Measurements from ENCODE around the gene MVP. TPM values are rescaled to one million over a fixed set of nuclear protein-coding genes. Genes with fewer than 3 reads are reported as not detected.

MVP gene
- total and polyA plus RNA-seq, 3 donors from 2014 or later: 119 to 224 (median 147) TPM

DNA sequence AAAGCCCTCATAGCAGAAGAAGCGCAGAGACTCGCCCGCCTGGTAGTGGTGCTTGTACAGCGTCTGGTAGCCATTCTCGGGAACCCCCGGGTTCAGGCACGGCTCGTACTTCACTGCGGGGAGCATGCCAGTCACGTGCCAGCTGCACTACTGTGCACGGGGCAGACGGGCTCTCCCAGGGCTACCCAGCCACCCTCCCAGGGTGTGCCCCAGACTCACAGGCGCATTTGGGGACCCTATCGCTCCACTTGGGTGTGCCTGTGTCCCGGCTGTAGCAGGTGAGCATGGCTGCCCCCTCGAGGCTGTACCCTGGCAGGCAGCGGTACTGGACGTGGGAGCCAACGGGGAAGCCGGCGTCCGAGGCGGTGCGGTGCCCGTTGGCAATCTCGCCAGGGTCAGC is 53.1 kb downstream of the MVP start:
- no peaks in the 10 kb centered on the region for H3K4me1 ChIP-seq
- H3K9me3 ChIP-seq: no peaks in the 10 kb centered on the region
- no peak overlapping the region for H3K4me3 ChIP-seq
- no peak overlapping the region for H3K27ac ChIP-seq
- intact Hi-C loops (cut with DNase I; ENCODE audit: low total_unique reads): no loop called here
- WGBS, 2 donors: 90 to 95% methylated on average over 11 to 26 of the region's 26 CpGs
- no peaks in the 10 kb centered on the region for H3K36me3 ChIP-seq (ENCODE audit: low read depth, missing control alignments)
- DNase-seq: no peak
- TF ChIP-seq, protein P1, sequence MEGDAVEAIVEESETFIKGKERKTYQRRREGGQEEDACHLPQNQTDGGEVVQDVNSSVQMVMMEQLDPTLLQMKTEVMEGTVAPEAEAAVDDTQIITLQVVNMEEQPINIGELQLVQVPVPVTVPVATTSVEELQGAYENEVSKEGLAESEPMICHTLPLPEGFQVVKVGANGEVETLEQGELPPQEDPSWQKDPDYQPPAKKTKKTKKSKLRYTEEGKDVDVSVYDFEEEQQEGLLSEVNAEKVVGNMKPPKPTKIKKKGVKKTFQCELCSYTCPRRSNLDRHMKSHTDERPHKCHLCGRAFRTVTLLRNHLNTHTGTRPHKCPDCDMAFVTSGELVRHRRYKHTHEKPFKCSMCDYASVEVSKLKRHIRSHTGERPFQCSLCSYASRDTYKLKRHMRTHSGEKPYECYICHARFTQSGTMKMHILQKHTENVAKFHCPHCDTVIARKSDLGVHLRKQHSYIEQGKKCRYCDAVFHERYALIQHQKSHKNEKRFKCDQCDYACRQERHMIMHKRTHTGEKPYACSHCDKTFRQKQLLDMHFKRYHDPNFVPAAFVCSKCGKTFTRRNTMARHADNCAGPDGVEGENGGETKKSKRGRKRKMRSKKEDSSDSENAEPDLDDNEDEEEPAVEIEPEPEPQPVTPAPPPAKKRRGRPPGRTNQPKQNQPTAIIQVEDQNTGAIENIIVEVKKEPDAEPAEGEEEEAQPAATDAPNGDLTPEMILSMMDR (IDR thresholded peaks at IDR 0.05): no peak
- TF ChIP-seq POLR2A (IDR thresholded peaks at IDR 0.05): no peak
- no peaks in the 10 kb centered on the region for H3K27me3 ChIP-seq

DNA sequence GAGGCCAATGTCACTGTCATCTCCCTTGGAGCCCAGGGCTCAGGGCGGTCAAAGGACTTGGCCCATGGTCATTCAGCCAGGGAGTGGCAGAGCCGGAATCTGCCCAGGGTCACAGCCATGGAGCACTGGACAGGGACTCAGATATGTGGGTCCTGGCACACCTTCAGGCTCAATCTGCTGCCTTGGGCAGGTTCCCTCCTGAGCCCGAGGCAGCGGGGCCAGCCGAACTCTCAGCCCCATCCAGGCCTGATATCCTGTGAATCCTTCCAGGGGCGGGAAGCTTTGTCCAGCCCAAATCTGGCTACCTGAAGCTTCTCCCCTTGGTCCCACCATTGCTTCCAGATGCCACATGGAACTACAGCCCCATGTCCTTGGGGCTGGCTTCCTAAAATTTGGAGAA is 54.9 kb downstream of the MVP start:
- TF ChIP-seq POLR2A (IDR thresholded peaks at IDR 0.05): no peak
- TF ChIP-seq, protein P1 (IDR thresholded peaks at IDR 0.05): no peak
- H3K27ac ChIP-seq: no peak overlapping the region
- H3K4me3 ChIP-seq: no peak overlapping the region
- H3K36me3 ChIP-seq (ENCODE audit: low read depth, missing control alignments): no peaks in the 10 kb centered on the region
- WGBS, 2 donors: 95 to 97% methylated on average over 6 of the region's 6 CpGs
- H3K9me3 ChIP-seq: no peaks in the 10 kb centered on the region
- no peaks in the 10 kb centered on the region for H3K27me3 ChIP-seq
- DNase-seq: no peak
- intact Hi-C loops (cut with DNase I; ENCODE audit: low total_unique reads): no loop called here
- H3K4me1 ChIP-seq: no peaks in the 10 kb centered on the region

DNA sequence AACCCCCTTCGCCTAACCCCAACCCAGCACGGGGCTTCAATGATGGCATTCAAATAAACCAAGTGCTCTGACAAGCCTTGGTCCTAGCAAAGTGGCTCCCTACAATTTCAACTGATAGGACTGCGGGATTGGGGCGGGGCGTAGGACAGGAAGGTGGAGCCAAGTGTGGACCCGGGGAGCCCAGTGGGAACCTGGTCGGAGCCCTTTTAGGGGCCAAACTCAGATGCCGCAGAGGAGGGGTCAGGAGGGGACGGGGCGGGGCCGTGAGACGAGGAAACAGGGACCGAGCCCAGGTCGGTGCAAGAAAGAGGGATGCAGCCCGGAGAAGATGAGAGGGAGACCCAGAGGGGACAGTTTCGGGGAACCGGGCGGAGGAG is 55.9 kb downstream of the MVP start:
- no peak for DNase-seq
- H3K4me1 ChIP-seq: no peaks in the 10 kb centered on the region
- H3K9me3 ChIP-seq: no peaks in the 10 kb centered on the region
- H3K36me3 ChIP-seq (ENCODE audit: low read depth, missing control alignments): no peaks in the 10 kb centered on the region
- no peak for TF ChIP-seq POLR2A (IDR thresholded peaks at IDR 0.05)
- TF ChIP-seq, protein P1 (IDR thresholded peaks at IDR 0.05): no peak
- H3K27ac ChIP-seq: no peak overlapping the region
- peak overlapping the region; percentile 6 to 44 for H3K4me3 ChIP-seq
- 22 to 43% methylated on average over 18 of the region's 18 CpGs for WGBS, 2 donors
- H3K27me3 ChIP-seq: no peaks in the 10 kb centered on the region
- intact Hi-C loops (cut with DNase I; ENCODE audit: low total_unique reads): no loop called here

DNA sequence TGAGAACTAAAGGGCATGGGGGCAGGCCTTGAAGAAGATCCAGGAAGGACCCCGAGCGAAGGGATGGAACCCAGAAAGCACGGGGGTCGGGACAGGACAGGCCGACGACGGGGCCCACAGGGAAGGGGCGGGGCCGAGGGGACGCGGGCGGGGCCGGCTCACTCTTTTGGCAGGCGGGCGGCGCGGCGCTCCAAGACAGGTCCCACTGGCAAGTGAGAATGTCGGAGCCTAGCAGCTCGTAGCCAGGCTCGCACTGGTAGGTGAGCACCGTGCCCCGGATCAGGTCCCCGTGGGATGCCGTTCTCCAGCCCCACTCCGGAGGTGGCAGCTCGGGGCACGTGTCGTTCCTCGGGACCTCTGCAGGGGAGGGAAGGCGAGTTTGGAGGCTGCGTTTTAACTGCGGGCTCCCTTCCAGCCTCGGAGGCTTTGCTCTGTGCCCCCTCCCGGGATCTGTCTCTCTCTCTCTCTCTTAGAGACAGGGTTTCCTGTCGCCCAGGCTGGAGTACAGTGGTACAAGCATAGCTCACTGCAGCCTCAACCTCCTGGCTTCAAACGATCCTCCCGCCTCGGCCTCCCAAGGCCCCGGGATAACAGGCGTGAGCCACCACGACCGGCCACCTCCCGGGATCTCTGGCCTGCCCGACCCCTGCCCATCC is 56.5 kb downstream of the MVP start:
- DNase-seq: no peak
- TF ChIP-seq, protein P1 (IDR thresholded peaks at IDR 0.05): no peak
- TF ChIP-seq POLR2A (IDR thresholded peaks at IDR 0.05): no peak
- Histone ChIP-seq H3K27me3 (no peaks in the 10 kb centered on the region), H3K4me3 (peak overlapping the region; percentile 6 to 44), H3K9me3 (no peaks in the 10 kb centered on the region), H3K27ac (no peak overlapping the region), H3K36me3 (ENCODE audit: low read depth, missing control alignments) (no peaks in the 10 kb centered on the region), H3K4me1 (no peaks in the 10 kb centered on the region)
- intact Hi-C loops (cut with DNase I; ENCODE audit: low total_unique reads): no loop called here
- WGBS, 2 donors: 12 to 16% methylated on average over 21 to 45 of the region's 45 CpGs
